Activated naive CD8-positive, alpha-beta T cell treated with anti-CD3 and anti-CD28 coated beads, Interleukin-2, amount 10 ng/mL, durations not matched to agents 7 days and 5 days (primary cell): Measurements from ENCODE around the gene ADM2. TPM values are rescaled to one million over a fixed set of nuclear protein-coding genes. Genes with fewer than 3 reads are reported as not detected.
"Not testable (repeated sequence)": the region's sequence is repeated elsewhere in the genome, so short reads cannot be mapped to it uniquely, and the experiment has no call there.

Experiments used
- ATAC-seq: fragments of 150-1000 bp; cut with Tn5 transposase; one replicate; pipeline ENCODE4 v1.10.0; 2021; ENCODE audit warnings: low read depth, moderate library complexity
- POLR2A ChIA-PET: fragments of 350-600 bp; sonication (Branson Sonifier 250); formaldehyde crosslinking; loops from one replicate; lab custom pipeline; 2021; ENCODE audit warnings: antibody characterized with exemption; lab: Charles Lee
- DNase-seq: peaks from one replicate; pipeline ENCODE4 v3.0.0; 2021
- H3K27ac Mint-ChIP-seq: one replicate; pipeline ENCODE4 v1.8.0; 2022; ENCODE audit warnings: mild to moderate bottlenecking, mixed read lengths
- H3K27me3 Mint-ChIP-seq: one replicate; pipeline ENCODE4 v1.8.0; 2022; ENCODE audit warnings: mild to moderate bottlenecking, moderate library complexity, mixed read lengths
- H3K36me3 Mint-ChIP-seq: one replicate; pipeline ENCODE4 v1.8.0; 2021; ENCODE audit warnings: mild to moderate bottlenecking, mixed read lengths
- H3K4me1 Mint-ChIP-seq: one replicate; pipeline ENCODE4 v1.8.0; 2021; ENCODE audit warnings: mixed read lengths
- H3K4me3 Mint-ChIP-seq: one replicate; pipeline ENCODE4 v1.8.0; 2022; ENCODE audit warnings: mild to moderate bottlenecking, moderate library complexity, mixed read lengths
- H3K9me3 Mint-ChIP-seq: one replicate; pipeline ENCODE4 v1.8.0; 2021; ENCODE audit warnings: mixed read lengths
- total RNA-seq, 2 experiments: library from RNA; stranded (reverse); gene quantifications; one replicate each; pipeline ENCODE4 v1.2.3, GENCODE V29; 2021

The ADM2 gene
- total RNA-seq, 2 experiments from 2014 or later = 6.5 to 6.7 TPM

- POLR2A ChIA-PET = interaction anchor here (1.0 to 1.6 kb wide), 3 partner anchors 9 kb away, joined by 3 to 7 read pairs (median 3); partner anchors contain the start of genes LMF2, NCAPH2 and SCO2
These were observed 35.5 kb downstream of the ADM2 start for GRCh38 chr22:50516891-50517290.

GRCh38 chr22:50517495-50518260 lies 36.3 kb downstream of the ADM2 start:
- Mint-ChIP-seq H3K27me3 (no peaks in the 10 kb centered on the region), H3K4me1 (peaks cover 8% of the 10 kb centered on the region), H3K27ac (no peak overlapping the region), H3K36me3 (peaks cover 13% of the 10 kb centered on the region), H3K4me3 (no peak overlapping the region), H3K9me3 (no peaks in the 10 kb centered on the region)
- ATAC-seq (no peak), DNase-seq (no peak)
- POLR2A ChIA-PET = interaction anchor here (0.6 to 1.6 kb wide), 3 partner anchors 8 to 16 kb away, joined by 3 to 7 read pairs (median 4); partner anchors contain the start of genes LMF2, NCAPH2 and SCO2

More at GRCh38 chr22:50516891-50517290, 35.5 kb downstream of the ADM2 start:
- no peaks in the 10 kb centered on the region for H3K9me3 Mint-ChIP-seq
- no peak for ATAC-seq
- no peak for DNase-seq
- H3K4me3 Mint-ChIP-seq = no peak overlapping the region
- peaks cover 18% of the 10 kb centered on the region for H3K36me3 Mint-ChIP-seq
- H3K4me1 Mint-ChIP-seq = peaks cover 12% of the 10 kb centered on the region
- no peak overlapping the region for H3K27ac Mint-ChIP-seq
- no peaks in the 10 kb centered on the region for H3K27me3 Mint-ChIP-seq

DNA sequence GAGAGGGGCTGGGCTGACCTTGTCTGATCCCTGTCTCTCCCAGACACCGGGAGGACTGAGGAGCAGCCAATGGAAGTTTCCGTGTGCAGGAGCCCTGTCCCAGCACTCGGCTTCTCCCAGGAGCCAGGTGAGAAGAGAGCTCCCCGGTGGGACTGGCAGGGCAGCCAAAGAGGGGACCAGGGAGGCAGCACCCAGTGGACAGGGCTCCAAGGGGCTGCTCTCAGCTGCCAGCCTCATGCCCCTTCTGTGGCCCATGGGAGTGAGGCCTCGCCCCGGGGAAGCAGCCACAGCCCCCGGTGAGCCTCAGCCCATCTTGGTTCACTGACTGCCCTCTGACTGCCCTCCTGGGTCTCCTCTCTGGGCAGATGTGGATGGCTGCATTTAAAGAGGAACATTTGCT lies 37.3 kb downstream of the ADM2 start:
- peaks cover 15% of the 10 kb centered on the region for H3K36me3 Mint-ChIP-seq
- POLR2A ChIA-PET = interaction anchor here (1.3 kb wide), 1 partner anchor 11 kb away, joined by 7 read pairs; the partner anchor contains the start of genes LMF2 and NCAPH2
- H3K27ac Mint-ChIP-seq = no peak overlapping the region

DNA sequence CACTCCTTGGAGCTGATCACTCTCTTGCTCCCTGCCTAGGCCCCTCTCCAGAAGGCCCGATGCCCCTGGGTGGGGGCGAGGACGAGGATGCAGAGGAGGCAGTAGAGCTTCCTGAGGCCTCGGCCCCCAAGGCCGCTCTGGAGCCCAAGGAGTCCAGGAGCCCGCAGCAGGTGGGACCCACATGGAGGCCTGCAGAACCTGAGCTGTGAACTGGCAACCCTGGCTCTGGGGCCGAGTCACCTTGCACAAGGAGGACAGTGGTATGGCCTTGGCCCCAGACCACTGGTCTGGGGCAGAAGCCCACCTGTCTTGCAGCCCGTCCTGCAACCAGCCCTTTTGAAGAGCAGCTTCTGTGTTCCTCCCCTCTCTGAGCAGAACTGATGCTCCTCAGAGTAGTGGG lies 37.8 kb downstream of the ADM2 start:
- H3K4me3 Mint-ChIP-seq = no peak overlapping the region
- POLR2A ChIA-PET = interaction anchor here (1.3 kb wide), 1 partner anchor 11 kb away, joined by 7 read pairs; the partner anchor contains the start of genes LMF2 and NCAPH2
- ATAC-seq (no peak), DNase-seq (no peak)
- H3K27ac Mint-ChIP-seq = no peak overlapping the region
- no peaks in the 10 kb centered on the region for H3K9me3 Mint-ChIP-seq
- peaks cover 10% of the 10 kb centered on the region for H3K4me1 Mint-ChIP-seq
- H3K27me3 Mint-ChIP-seq = no peaks in the 10 kb centered on the region
- peaks cover 15% of the 10 kb centered on the region for H3K36me3 Mint-ChIP-seq

More for the DNA sequence above, 37.3 kb downstream of the ADM2 start:
- DNase-seq (no peak), ATAC-seq (no peak)
- Mint-ChIP-seq H3K4me1 (peaks cover 10% of the 10 kb centered on the region), H3K9me3 (no peaks in the 10 kb centered on the region), H3K27me3 (no peaks in the 10 kb centered on the region), H3K4me3 (no peak overlapping the region)

GRCh38 chr22:50520184-50520583 lies 38.8 kb downstream of the ADM2 start:
- not testable (repeated sequence) for ATAC-seq
- H3K36me3 Mint-ChIP-seq = peaks cover 16% of the 10 kb centered on the region

GRCh38 chr22:50520826-50521453 lies 39.6 kb downstream of the ADM2 start:
- Mint-ChIP-seq H3K4me3 (no peak overlapping the region), H3K36me3 (peaks cover 14% of the 10 kb centered on the region), H3K27me3 (no peaks in the 10 kb centered on the region), H3K4me1 (peaks cover 9% of the 10 kb centered on the region), H3K9me3 (no peaks in the 10 kb centered on the region), H3K27ac (no peak overlapping the region)
- no peak for ATAC-seq
- POLR2A ChIA-PET = interaction anchor here (5.4 kb wide), 1 partner anchor 11 kb away, joined by 175 read pairs; the partner anchor contains the start of genes LMF2 and NCAPH2
- DNase-seq = no peak

More at GRCh38 chr22:50520184-50520583, 38.8 kb downstream of the ADM2 start:
- DNase-seq, H3K4me3 Mint-ChIP-seq, H3K27me3 Mint-ChIP-seq, H3K27ac Mint-ChIP-seq, POLR2A ChIA-PET, H3K9me3 Mint-ChIP-seq: not testable (repeated sequence)
- peaks cover 12% of the 10 kb centered on the region for H3K4me1 Mint-ChIP-seq

- ATAC-seq (no peak), DNase-seq (no peak)
- Mint-ChIP-seq H3K27ac (no peak overlapping the region), H3K4me3 (no peak overlapping the region), H3K4me1 (peaks cover 8% of the 10 kb centered on the region), H3K9me3 (no peaks in the 10 kb centered on the region), H3K27me3 (no peaks in the 10 kb centered on the region), H3K36me3 (peaks cover 14% of the 10 kb centered on the region)
- POLR2A ChIA-PET = interaction anchor here (1.4 to 5.4 kb wide), 2 partner anchors 12 to 27 kb away, joined by 7 to 175 read pairs; partner anchors contain the start of genes LMF2 and NCAPH2
These were observed 40.4 kb downstream of the ADM2 start for GRCh38 chr22:50521710-50522109.

- POLR2A ChIA-PET = interaction anchor here (0.6 to 5.4 kb wide), 4 partner anchors 8 to 52 kb away, joined by 3 to 175 read pairs (median 6); partner anchors contain the start of genes LMF2 and NCAPH2
- Mint-ChIP-seq H3K4me3 (no peak overlapping the region), H3K36me3 (peaks cover 14% of the 10 kb centered on the region)
These were observed 41.0 kb downstream of the ADM2 start for GRCh38 chr22:50522208-50522805.

GRCh38 chr22:50522806-50523438 lies 41.6 kb downstream of the ADM2 start:
- H3K4me1 Mint-ChIP-seq = peaks cover 21% of the 10 kb centered on the region
- no peaks in the 10 kb centered on the region for H3K9me3 Mint-ChIP-seq
- ATAC-seq (no peak), DNase-seq (peak; percentile 31)
- POLR2A ChIA-PET = interaction anchor here (0.6 to 5.4 kb wide), 4 partner anchors 9 to 53 kb away, joined by 3 to 175 read pairs (median 6); partner anchors contain the start of genes LMF2 and NCAPH2
- H3K4me3 Mint-ChIP-seq = no peak overlapping the region
- H3K36me3 Mint-ChIP-seq = peaks cover 17% of the 10 kb centered on the region
- no peaks in the 10 kb centered on the region for H3K27me3 Mint-ChIP-seq
- no peak overlapping the region for H3K27ac Mint-ChIP-seq

More at GRCh38 chr22:50522208-50522805, 41.0 kb downstream of the ADM2 start:
- H3K27ac Mint-ChIP-seq = no peak overlapping the region
- no peaks in the 10 kb centered on the region for H3K27me3 Mint-ChIP-seq
- ATAC-seq (no peak), DNase-seq (no peak)
- H3K4me1 Mint-ChIP-seq = peaks cover 14% of the 10 kb centered on the region
- no peaks in the 10 kb centered on the region for H3K9me3 Mint-ChIP-seq

DNA sequence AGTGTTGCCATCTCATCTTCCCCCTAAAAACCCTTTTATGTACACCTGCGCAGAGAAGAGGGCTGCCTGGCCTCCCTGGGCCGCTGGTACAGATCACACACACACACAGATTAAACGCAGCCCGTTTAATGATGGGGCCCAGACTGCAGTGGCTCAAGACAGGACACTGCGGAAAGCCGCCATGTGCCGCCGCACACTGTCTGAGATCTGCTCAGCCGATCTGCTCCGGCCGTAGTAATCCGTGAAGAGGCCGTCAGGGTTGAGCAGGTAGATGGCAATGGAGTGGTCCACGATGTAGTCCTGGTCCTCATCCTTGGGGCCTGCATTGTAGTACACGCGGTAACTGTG lies 42.1 kb downstream of the ADM2 start:
- ATAC-seq (no peak), DNase-seq (no peak)
- peaks cover 26% of the 10 kb centered on the region for H3K4me1 Mint-ChIP-seq
- no peaks in the 10 kb centered on the region for H3K27me3 Mint-ChIP-seq
- H3K36me3 Mint-ChIP-seq = peaks cover 22% of the 10 kb centered on the region
- no peaks in the 10 kb centered on the region for H3K9me3 Mint-ChIP-seq
- H3K27ac Mint-ChIP-seq = no peak overlapping the region
- H3K4me3 Mint-ChIP-seq = peak overlapping the region; percentile 10
- POLR2A ChIA-PET = interaction anchor here (1.6 to 5.4 kb wide), 2 partner anchors 9 to 13 kb away, joined by 5 to 175 read pairs; partner anchors contain the start of genes LMF2 and NCAPH2

DNA sequence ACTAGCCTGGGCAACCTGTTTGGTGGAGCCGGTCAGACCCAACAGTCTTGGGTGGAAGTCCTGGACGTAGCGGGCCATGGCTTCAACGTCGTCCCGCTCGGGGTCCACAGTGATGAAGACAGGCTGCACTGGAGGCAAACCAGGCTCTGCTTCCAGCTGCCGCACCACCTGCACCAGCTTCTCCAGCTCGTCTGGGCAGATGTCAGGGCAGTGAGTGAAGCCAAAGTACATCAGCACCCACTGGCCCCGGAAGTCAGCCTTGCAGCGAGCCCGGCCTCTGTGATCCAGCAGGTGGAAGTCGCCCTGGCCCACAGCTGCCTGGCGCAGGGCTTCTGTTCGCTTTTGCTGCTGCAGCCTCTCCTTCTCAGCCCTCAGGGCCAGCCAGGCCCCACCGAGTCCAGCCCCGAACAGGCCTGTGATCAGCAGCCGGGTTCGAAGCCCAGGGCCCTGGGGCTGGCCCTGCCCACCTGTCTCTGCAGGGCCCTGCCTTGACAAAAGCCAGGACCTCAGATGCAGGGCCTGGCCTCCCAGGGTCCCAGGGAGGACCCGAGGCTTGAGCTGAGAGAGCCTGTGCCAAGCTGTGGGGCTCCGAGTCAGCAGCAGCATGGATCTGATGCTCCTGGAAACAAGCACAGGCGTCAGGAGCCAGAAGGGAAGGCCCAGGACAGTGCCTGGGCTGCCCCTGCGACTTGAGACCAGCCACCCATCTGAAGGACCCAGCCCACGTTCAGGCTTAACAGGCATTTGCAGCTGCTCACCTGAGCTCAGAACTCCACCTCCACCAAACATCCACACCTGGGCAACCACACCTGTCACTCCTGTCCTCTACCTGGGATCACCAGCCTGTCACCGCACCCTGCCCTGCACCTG lies 42.7 kb downstream of the ADM2 start:
- Mint-ChIP-seq H3K9me3 (no peaks in the 10 kb centered on the region), H3K4me1 (peaks cover 30% of the 10 kb centered on the region), H3K36me3 (peaks cover 26% of the 10 kb centered on the region), H3K27me3 (no peaks in the 10 kb centered on the region), H3K27ac (peak overlapping the region; percentile 95), H3K4me3 (peak overlapping the region; percentile 96)
- POLR2A ChIA-PET = interaction anchor here (0.8 to 13.0 kb wide), 16 partner anchors 9 to 273 kb away, joined by 3 to 300 read pairs (median 23); partner anchors contain the start of genes CHKB, CPT1B, HDAC10 and KLHDC7B
- no peak for ATAC-seq
- DNase-seq = peak; percentile 35
